ENCODE results near the gene C1QTNF8. TPM values are rescaled to one million over a fixed set of nuclear protein-coding genes. Genes with fewer than 3 reads are reported as not detected.

The C1QTNF8 gene
- total RNA-seq, 1 donor: not detected

- Histone ChIP-seq H3K79me2 (ENCODE audit: insufficient read depth, low read length) (no peaks in the 10 kb centered on the region), H4K20me1 (ENCODE audit: insufficient read depth, low read length) (no peaks in the 10 kb centered on the region), H3K27ac (ENCODE audit: low read depth, low read length) (no peak overlapping the region), H3K36me3 (ENCODE audit: insufficient read depth, low read length) (no peaks in the 10 kb centered on the region), H2AFZ (ENCODE audit: low read length) (no peak overlapping the region), H3K4me1 (ENCODE audit: insufficient read depth, low read length) (no peaks in the 10 kb centered on the region), H3K4me3 (ENCODE audit: insufficient read depth, low read length) (no peak overlapping the region), H3K9me3 (ENCODE audit: low read depth, low read length) (no peaks in the 10 kb centered on the region), H3K4me2 (ENCODE audit: insufficient read depth, low read length) (no peak overlapping the region), H3K27me3 (ENCODE audit: insufficient read depth, low read length) (no peaks in the 10 kb centered on the region)
- TF ChIP-seq CTCF (IDR thresholded peaks at IDR 0.05; ENCODE audit: extremely low read depth, low read depth, low read length): peak; percentile 67
- peak; percentile 99 for DNase-seq (ENCODE audit: insufficient read length, low spot score, missing footprints)
Measured at GRCh38 chr16:1054660-1055556, 41.1 kb downstream of the C1QTNF8 start.

GRCh38 chr16:1053700-1054368 is 42.2 kb downstream of the C1QTNF8 start:
- TF ChIP-seq CTCF (IDR thresholded peaks at IDR 0.05; ENCODE audit: extremely low read depth, low read depth, low read length): no peak
- Histone ChIP-seq H3K4me2 (ENCODE audit: insufficient read depth, low read length) (no peak overlapping the region), H3K27me3 (ENCODE audit: insufficient read depth, low read length) (no peaks in the 10 kb centered on the region), H3K27ac (ENCODE audit: low read depth, low read length) (no peak overlapping the region), H3K4me3 (ENCODE audit: insufficient read depth, low read length) (no peak overlapping the region), H2AFZ (ENCODE audit: low read length) (no peak overlapping the region), H3K4me1 (ENCODE audit: insufficient read depth, low read length) (no peaks in the 10 kb centered on the region), H3K36me3 (ENCODE audit: insufficient read depth, low read length) (no peaks in the 10 kb centered on the region), H3K9me3 (ENCODE audit: low read depth, low read length) (no peaks in the 10 kb centered on the region), H4K20me1 (ENCODE audit: insufficient read depth, low read length) (no peaks in the 10 kb centered on the region), H3K79me2 (ENCODE audit: insufficient read depth, low read length) (no peaks in the 10 kb centered on the region)
- DNase-seq (ENCODE audit: insufficient read length, low spot score, missing footprints): no peak

- Histone ChIP-seq H3K79me2 (ENCODE audit: insufficient read depth, low read length) (no peaks in the 10 kb centered on the region), H3K4me3 (ENCODE audit: insufficient read depth, low read length) (no peak overlapping the region), H2AFZ (ENCODE audit: low read length) (no peak overlapping the region), H4K20me1 (ENCODE audit: insufficient read depth, low read length) (no peaks in the 10 kb centered on the region), H3K4me1 (ENCODE audit: insufficient read depth, low read length) (no peaks in the 10 kb centered on the region), H3K27ac (ENCODE audit: low read depth, low read length) (no peak overlapping the region), H3K4me2 (ENCODE audit: insufficient read depth, low read length) (no peak overlapping the region), H3K36me3 (ENCODE audit: insufficient read depth, low read length) (no peaks in the 10 kb centered on the region), H3K27me3 (ENCODE audit: insufficient read depth, low read length) (peaks cover under 1% of the 10 kb centered on the region), H3K9me3 (ENCODE audit: low read depth, low read length) (no peaks in the 10 kb centered on the region)
- no peak for DNase-seq (ENCODE audit: insufficient read length, low spot score, missing footprints)
- TF ChIP-seq CTCF (IDR thresholded peaks at IDR 0.05; ENCODE audit: extremely low read depth, low read depth, low read length): no peak
Measured at GRCh38 chr16:1053121-1053521, 42.9 kb downstream of the C1QTNF8 start.

GRCh38 chr16:1052721-1053120 is 43.3 kb downstream of the C1QTNF8 start:
- no peaks in the 10 kb centered on the region for H3K79me2 ChIP-seq (ENCODE audit: insufficient read depth, low read length)
- no peaks in the 10 kb centered on the region for H4K20me1 ChIP-seq (ENCODE audit: insufficient read depth, low read length)
- no peak overlapping the region for H2AFZ ChIP-seq (ENCODE audit: low read length)
- TF ChIP-seq CTCF (IDR thresholded peaks at IDR 0.05; ENCODE audit: extremely low read depth, low read depth, low read length): no peak
- peaks cover 5% of the 10 kb centered on the region for H3K27me3 ChIP-seq (ENCODE audit: insufficient read depth, low read length)
- H3K27ac ChIP-seq (ENCODE audit: low read depth, low read length): no peak overlapping the region
- H3K4me2 ChIP-seq (ENCODE audit: insufficient read depth, low read length): no peak overlapping the region
- no peak overlapping the region for H3K4me3 ChIP-seq (ENCODE audit: insufficient read depth, low read length)
- DNase-seq (ENCODE audit: insufficient read length, low spot score, missing footprints): no peak
- H3K9me3 ChIP-seq (ENCODE audit: low read depth, low read length): no peaks in the 10 kb centered on the region
- no peaks in the 10 kb centered on the region for H3K4me1 ChIP-seq (ENCODE audit: insufficient read depth, low read length)
- H3K36me3 ChIP-seq (ENCODE audit: insufficient read depth, low read length): no peaks in the 10 kb centered on the region
